ENCODE results near the gene RNF215.

Gene RNF215

GRCh38 chr22:30358541-30358940, 28.7 kb downstream of the RNF215 start:
- no peaks in the 10 kb centered on the region for H3K27me3 Mint-ChIP-seq
- no peak overlapping the region for H3K4me3 Mint-ChIP-seq
- no peak overlapping the region for H3K27ac Mint-ChIP-seq (ENCODE audit: low read depth)
- DNase-seq (ENCODE audit: low spot score in 2 of 2) (no peak), ATAC-seq (replicated peaks; ENCODE audit: extremely low read depth, poor library complexity, severe bottlenecking) (no peak)
- no peaks in the 10 kb centered on the region for H3K9me3 Mint-ChIP-seq
- peaks cover 18% of the 10 kb centered on the region for H3K36me3 Mint-ChIP-seq (ENCODE audit: insufficient read depth)
- peaks cover 49% of the 10 kb centered on the region for H3K4me1 Mint-ChIP-seq

GRCh38 chr22:30357650-30358215, 29.5 kb downstream of the RNF215 start:
- no peak for DNase-seq (ENCODE audit: low spot score in 2 of 2)
- Mint-ChIP-seq H3K27me3 (no peaks in the 10 kb centered on the region), H3K27ac (ENCODE audit: low read depth) (peak overlapping the region; percentile 97), H3K4me3 (peak overlapping the region; percentile 95), H3K4me1 (peaks cover 51% of the 10 kb centered on the region), H3K36me3 (ENCODE audit: insufficient read depth) (peaks cover 18% of the 10 kb centered on the region), H3K9me3 (no peaks in the 10 kb centered on the region)
- ATAC-seq (replicated peaks; ENCODE audit: extremely low read depth, poor library complexity, severe bottlenecking) = no peak

- Mint-ChIP-seq H3K4me1 (peaks cover 47% of the 10 kb centered on the region), H3K4me3 (peak overlapping the region; percentile 95), H3K9me3 (no peaks in the 10 kb centered on the region), H3K36me3 (ENCODE audit: insufficient read depth) (peaks cover 22% of the 10 kb centered on the region), H3K27ac (ENCODE audit: low read depth) (peak overlapping the region; percentile 97), H3K27me3 (no peaks in the 10 kb centered on the region)
- DNase-seq (ENCODE audit: low spot score in 2 of 2) (no peak), ATAC-seq (replicated peaks; ENCODE audit: extremely low read depth, poor library complexity, severe bottlenecking) (no peak)
Measured at GRCh38 chr22:30357236-30357570, 30.0 kb downstream of the RNF215 start.

GRCh38 chr22:30356449-30357235, 30.6 kb downstream of the RNF215 start, which contains the start of the genes CCDC157 and SF3A1:
Gene CCDC157, plus strand, starts transcription at chr22:30357007. Its CDS starts 8,994 bp downstream, at chr22:30366001.
Gene SF3A1, minus strand, starts transcription at chr22:30356894. Its CDS starts 102 bp downstream, at chr22:30356792.
- Mint-ChIP-seq H3K9me3 (no peaks in the 10 kb centered on the region), H3K4me1 (peaks cover 41% of the 10 kb centered on the region), H3K36me3 (ENCODE audit: insufficient read depth) (peaks cover 23% of the 10 kb centered on the region), H3K4me3 (peak within 1 kb of the TSS; percentile 95), H3K27me3 (no peaks in the 10 kb centered on the region), H3K27ac (ENCODE audit: low read depth) (peak within 1 kb of the TSS; percentile 97)
- DNase-seq (ENCODE audit: low spot score in 2 of 2) = peak; percentile 78 to 80
- peak; percentile 91 for ATAC-seq (replicated peaks; ENCODE audit: extremely low read depth, poor library complexity, severe bottlenecking)

GRCh38 chr22:30354644-30355043, 32.6 kb downstream of the RNF215 start:
- Mint-ChIP-seq H3K4me1 (peaks cover 41% of the 10 kb centered on the region), H3K36me3 (ENCODE audit: insufficient read depth) (peaks cover 43% of the 10 kb centered on the region), H3K9me3 (no peaks in the 10 kb centered on the region), H3K27ac (ENCODE audit: low read depth) (peak overlapping the region; percentile 97), H3K4me3 (peak overlapping the region; percentile 95), H3K27me3 (no peaks in the 10 kb centered on the region)
- ATAC-seq (replicated peaks; ENCODE audit: extremely low read depth, poor library complexity, severe bottlenecking) (no peak), DNase-seq (ENCODE audit: low spot score in 2 of 2) (no peak)

- no peak overlapping the region for H3K4me3 Mint-ChIP-seq
- no peaks in the 10 kb centered on the region for H3K27me3 Mint-ChIP-seq
- no peak for ATAC-seq (replicated peaks; ENCODE audit: extremely low read depth, poor library complexity, severe bottlenecking)
- H3K27ac Mint-ChIP-seq (ENCODE audit: low read depth) = no peak overlapping the region
- peaks cover 45% of the 10 kb centered on the region for H3K36me3 Mint-ChIP-seq (ENCODE audit: insufficient read depth)
- no peak for DNase-seq (ENCODE audit: low spot score in 2 of 2)
- H3K4me1 Mint-ChIP-seq = peaks cover 45% of the 10 kb centered on the region
- no peaks in the 10 kb centered on the region for H3K9me3 Mint-ChIP-seq
Measured at GRCh38 chr22:30351226-30351625, 36.0 kb downstream of the RNF215 start.

- Mint-ChIP-seq H3K27me3 (no peaks in the 10 kb centered on the region), H3K27ac (ENCODE audit: low read depth) (no peak overlapping the region), H3K4me3 (no peak overlapping the region), H3K9me3 (no peaks in the 10 kb centered on the region), H3K4me1 (peaks cover 21% of the 10 kb centered on the region), H3K36me3 (ENCODE audit: insufficient read depth) (peaks cover 60% of the 10 kb centered on the region)
- DNase-seq (ENCODE audit: low spot score in 2 of 2) = no peak
- ATAC-seq (replicated peaks; ENCODE audit: extremely low read depth, poor library complexity, severe bottlenecking) = no peak
Measured at GRCh38 chr22:30348809-30349208, 38.4 kb downstream of the RNF215 start.

GRCh38 chr22:30348404-30348803, 38.8 kb downstream of the RNF215 start:
- DNase-seq (ENCODE audit: low spot score in 2 of 2) (no peak), ATAC-seq (replicated peaks; ENCODE audit: extremely low read depth, poor library complexity, severe bottlenecking) (no peak)
- H3K4me3 Mint-ChIP-seq = no peak overlapping the region
- H3K36me3 Mint-ChIP-seq (ENCODE audit: insufficient read depth) = peaks cover 62% of the 10 kb centered on the region
- H3K27ac Mint-ChIP-seq (ENCODE audit: low read depth) = peak overlapping the region; percentile 55
- H3K27me3 Mint-ChIP-seq = no peaks in the 10 kb centered on the region
- peaks cover 17% of the 10 kb centered on the region for H3K4me1 Mint-ChIP-seq
- no peaks in the 10 kb centered on the region for H3K9me3 Mint-ChIP-seq

GRCh38 chr22:30347255-30347892, 39.8 kb downstream of the RNF215 start:
- H3K27ac Mint-ChIP-seq (ENCODE audit: low read depth) = peak overlapping the region; percentile 55
- no peaks in the 10 kb centered on the region for H3K9me3 Mint-ChIP-seq
- DNase-seq (ENCODE audit: low spot score in 2 of 2) = no peak
- ATAC-seq (replicated peaks; ENCODE audit: extremely low read depth, poor library complexity, severe bottlenecking) = no peak
- H3K36me3 Mint-ChIP-seq (ENCODE audit: insufficient read depth) = peaks cover 68% of the 10 kb centered on the region
- H3K27me3 Mint-ChIP-seq = no peaks in the 10 kb centered on the region
- no peak overlapping the region for H3K4me3 Mint-ChIP-seq
- H3K4me1 Mint-ChIP-seq = peaks cover 17% of the 10 kb centered on the region

- H3K9me3 Mint-ChIP-seq = no peaks in the 10 kb centered on the region
- peaks cover 17% of the 10 kb centered on the region for H3K4me1 Mint-ChIP-seq
- peak overlapping the region; percentile 46 for H3K27ac Mint-ChIP-seq (ENCODE audit: low read depth)
- H3K27me3 Mint-ChIP-seq = no peaks in the 10 kb centered on the region
- no peak overlapping the region for H3K4me3 Mint-ChIP-seq
- DNase-seq (ENCODE audit: low spot score in 2 of 2) (no peak), ATAC-seq (replicated peaks; ENCODE audit: extremely low read depth, poor library complexity, severe bottlenecking) (no peak)
- peaks cover 68% of the 10 kb centered on the region for H3K36me3 Mint-ChIP-seq (ENCODE audit: insufficient read depth)
Measured at GRCh38 chr22:30344447-30345200, 42.6 kb downstream of the RNF215 start.

- H3K4me1 Mint-ChIP-seq = no peaks in the 10 kb centered on the region
- no peaks in the 10 kb centered on the region for H3K9me3 Mint-ChIP-seq
- ATAC-seq (replicated peaks; ENCODE audit: extremely low read depth, poor library complexity, severe bottlenecking) (no peak), DNase-seq (ENCODE audit: low spot score in 2 of 2) (no peak)
- no peaks in the 10 kb centered on the region for H3K27me3 Mint-ChIP-seq
- H3K27ac Mint-ChIP-seq (ENCODE audit: low read depth) = peak overlapping the region; percentile 16
- no peak overlapping the region for H3K4me3 Mint-ChIP-seq
- H3K36me3 Mint-ChIP-seq (ENCODE audit: insufficient read depth) = peaks cover 90% of the 10 kb centered on the region
Measured at GRCh38 chr22:30340911-30341685, 46.1 kb downstream of the RNF215 start.

GRCh38 chr22:30338802-30339201, 48.4 kb downstream of the RNF215 start:
- Mint-ChIP-seq H3K27me3 (no peaks in the 10 kb centered on the region), H3K27ac (ENCODE audit: low read depth) (no peak overlapping the region), H3K4me3 (no peak overlapping the region), H3K9me3 (no peaks in the 10 kb centered on the region), H3K4me1 (no peaks in the 10 kb centered on the region), H3K36me3 (ENCODE audit: insufficient read depth) (peaks cover 88% of the 10 kb centered on the region)
- ATAC-seq (replicated peaks; ENCODE audit: extremely low read depth, poor library complexity, severe bottlenecking) (no peak), DNase-seq (ENCODE audit: low spot score in 2 of 2) (no peak)
